ENCODE results near the gene CNPY4.
A peak's percentile ranks its signal among the peaks of the same experiment; 100 is the strongest.
"Not testable (repeated sequence)": the region's sequence is repeated elsewhere in the genome, so short reads cannot be mapped to it uniquely, and the experiment has no call there.

The CNPY4 gene

DNA sequence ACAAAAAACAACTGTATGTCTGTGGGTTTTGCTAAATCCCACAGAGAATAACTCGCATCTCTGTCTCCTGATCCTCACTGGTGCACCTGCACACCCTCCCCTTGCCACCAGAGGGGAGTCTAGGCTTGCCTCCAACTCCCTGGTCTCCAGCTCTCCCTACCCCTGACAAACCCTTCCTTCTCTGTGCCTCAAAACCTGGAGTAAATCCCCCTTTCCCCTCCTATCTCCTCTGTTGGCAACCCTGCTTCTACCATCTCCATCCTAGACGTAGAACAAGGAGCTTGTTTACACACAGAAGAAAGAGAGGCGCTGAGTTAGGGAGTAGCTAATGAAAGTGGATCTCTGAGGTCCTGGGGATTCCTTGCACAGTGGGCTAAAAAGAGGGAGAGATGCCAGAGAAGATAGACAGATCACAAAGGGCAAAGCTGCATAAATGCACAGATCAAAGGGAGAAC is 13.3 kb downstream of the CNPY4 start:
- Histone ChIP-seq H3K9ac (ENCODE audit: low read depth, low read length) (no peak overlapping the region), H3K9me3 (ENCODE audit: control insufficient read depth, insufficient read depth, low read length) (no peaks in the 10 kb centered on the region), H3K4me1 (ENCODE audit: insufficient read depth, low read length) (0 out of 2 replicates have a peak, but pooled peaks cover 7% of the 10 kb centered on the region), H3K36me3 (ENCODE audit: insufficient read depth, low read length) (no peaks in the 10 kb centered on the region)

DNA sequence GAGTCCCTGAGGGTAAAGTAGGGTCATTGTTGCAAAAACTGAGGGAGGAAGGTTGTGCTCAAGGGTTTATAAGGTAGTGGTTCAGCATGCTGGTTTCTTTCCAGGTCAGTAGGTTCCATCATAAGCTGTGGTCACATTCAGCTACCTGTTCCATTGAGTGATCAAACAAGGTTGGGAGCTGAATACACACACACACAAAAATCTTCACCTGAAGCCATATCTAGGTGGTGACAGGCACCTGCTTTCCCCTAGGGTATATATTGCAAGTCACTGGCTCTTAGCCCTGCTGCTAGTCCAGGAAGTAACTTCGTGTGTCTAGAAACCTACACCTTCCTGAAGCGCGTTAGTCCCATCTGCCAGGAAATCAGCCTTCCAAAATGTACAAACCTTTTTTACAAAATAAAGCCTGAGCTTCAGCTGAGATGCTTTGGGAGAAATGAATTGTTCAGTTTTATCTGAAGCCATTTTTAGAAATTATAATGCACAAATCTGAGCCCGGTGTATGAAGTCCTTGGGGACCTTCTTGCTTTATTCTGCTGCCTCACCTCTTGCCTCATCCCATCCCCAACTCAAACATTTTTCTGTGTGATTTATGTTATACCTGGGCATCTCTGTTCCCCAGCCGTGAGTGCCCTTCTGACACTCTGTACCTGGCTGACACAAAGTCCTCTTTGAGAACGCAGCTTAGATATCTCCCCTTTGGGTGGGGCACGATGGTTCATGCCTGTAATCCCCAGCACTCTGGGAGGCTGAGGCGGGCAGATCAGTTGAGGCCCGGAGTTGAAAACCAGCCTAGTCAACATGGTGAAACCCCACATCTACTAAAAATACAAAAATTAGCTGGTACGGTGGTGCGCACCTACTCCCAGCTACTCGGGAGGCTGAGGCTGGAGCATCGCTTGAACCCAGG is 18.7 kb downstream of the CNPY4 start:
- Histone ChIP-seq H3K36me3 (ENCODE audit: insufficient read depth, low read length) (no peaks in the 10 kb centered on the region), H3K4me1 (ENCODE audit: insufficient read depth, low read length) (0 out of 2 replicates have a peak, but pooled peaks cover under 1% of the 10 kb centered on the region), H3K9ac (ENCODE audit: low read depth, low read length) (no peak overlapping the region), H3K9me3 (ENCODE audit: control insufficient read depth, insufficient read depth, low read length) (no peaks in the 10 kb centered on the region)

DNA sequence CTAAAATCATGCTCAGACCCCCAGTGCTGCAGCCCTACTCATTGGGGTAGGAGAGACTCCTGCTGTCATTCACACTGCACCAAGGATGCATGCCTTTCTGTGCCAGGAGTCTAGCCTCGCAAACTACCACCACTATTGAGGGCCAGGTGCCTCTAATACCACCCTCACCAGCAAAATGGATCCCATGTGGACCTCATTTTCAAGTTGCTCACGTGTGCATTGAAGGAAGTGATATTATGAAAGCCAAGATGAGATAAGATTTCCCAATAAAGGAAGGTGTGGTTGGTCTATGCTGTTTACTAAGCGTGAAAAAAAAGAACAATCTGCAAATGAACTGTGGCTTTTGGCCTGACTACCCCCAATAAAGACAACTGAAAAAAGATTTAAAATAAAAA is 22.1 kb downstream of the CNPY4 start:
- Histone ChIP-seq H3K9me3 (ENCODE audit: control insufficient read depth, insufficient read depth, low read length) (no peaks in the 10 kb centered on the region), H3K4me1 (ENCODE audit: insufficient read depth, low read length) (no peaks in the 10 kb centered on the region), H3K36me3 (ENCODE audit: insufficient read depth, low read length) (no peaks in the 10 kb centered on the region), H3K9ac (ENCODE audit: low read depth, low read length) (no peak overlapping the region)

DNA sequence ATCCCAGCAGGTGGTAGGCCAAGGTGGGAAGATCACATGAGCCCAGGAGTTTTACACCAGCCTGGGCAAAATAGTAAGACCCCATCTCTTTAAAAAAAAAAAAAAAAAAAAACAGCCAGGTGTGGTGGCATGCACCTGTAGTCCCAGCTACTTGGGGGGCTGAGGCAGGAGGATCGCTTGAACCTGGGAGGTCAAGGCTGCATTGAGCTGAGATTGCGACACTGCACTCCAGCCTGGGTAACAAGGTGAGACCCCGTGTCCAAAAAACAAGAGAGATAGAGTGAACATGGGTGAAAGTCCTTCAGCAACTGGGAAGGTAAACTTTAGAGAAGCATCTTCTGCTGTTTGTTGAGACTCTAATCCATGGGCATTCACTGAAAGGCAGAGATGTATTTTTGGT is 23.0 kb downstream of the CNPY4 start:
- no peak overlapping the region for H3K9ac ChIP-seq (ENCODE audit: low read depth, low read length)
- H3K4me1 ChIP-seq (ENCODE audit: insufficient read depth, low read length): no peaks in the 10 kb centered on the region

DNA sequence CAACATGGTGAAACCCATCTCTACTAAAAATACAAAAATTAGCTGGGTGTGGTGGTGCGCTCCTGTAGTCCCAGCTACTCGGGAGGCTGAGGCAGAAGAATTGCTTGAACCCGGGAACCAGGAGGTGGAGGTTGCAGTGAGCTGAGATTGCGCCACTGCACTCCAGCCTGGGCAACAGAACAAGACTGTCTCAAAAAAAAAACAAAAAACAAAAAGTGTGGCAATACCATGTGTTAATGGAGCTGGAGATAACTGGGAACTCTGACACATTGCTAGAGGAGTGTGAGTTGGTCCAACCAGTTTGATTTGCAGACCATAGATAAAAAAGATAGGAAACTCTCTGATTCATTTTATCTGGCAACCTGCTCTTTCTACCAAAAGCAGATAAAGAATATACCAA is 26.9 kb downstream of the CNPY4 start:
- H3K36me3 ChIP-seq (ENCODE audit: insufficient read depth, low read length); H3K9me3 ChIP-seq (ENCODE audit: control insufficient read depth, insufficient read depth, low read length); H3K9ac ChIP-seq (ENCODE audit: low read depth, low read length); H3K4me1 ChIP-seq (ENCODE audit: insufficient read depth, low read length): not testable (repeated sequence)

More for the DNA sequence above, 23.0 kb downstream of the CNPY4 start:
- Histone ChIP-seq H3K9me3 (ENCODE audit: control insufficient read depth, insufficient read depth, low read length) (no peaks in the 10 kb centered on the region), H3K36me3 (ENCODE audit: insufficient read depth, low read length) (no peaks in the 10 kb centered on the region)

DNA sequence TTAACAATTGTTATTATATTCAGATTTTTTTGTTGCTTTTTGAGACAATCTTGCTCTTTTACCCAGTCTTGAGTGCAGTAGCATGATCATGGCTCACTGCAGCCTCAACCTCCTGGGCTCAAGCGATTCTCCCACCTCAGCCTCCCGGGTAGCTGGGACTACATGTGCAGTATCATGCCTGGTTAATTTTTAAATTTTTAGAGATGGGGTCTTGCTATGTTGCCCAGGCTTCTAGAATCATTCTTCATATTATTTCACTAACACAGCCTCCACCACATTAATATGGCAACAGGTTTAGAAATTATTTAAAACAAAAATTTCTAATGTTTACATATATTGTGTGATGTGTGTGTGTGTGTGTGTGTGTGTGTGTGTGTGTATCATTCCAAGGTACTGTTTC is 27.8 kb downstream of the CNPY4 start:
- Histone ChIP-seq H3K36me3 (ENCODE audit: insufficient read depth, low read length) (peaks cover 2% of the 10 kb centered on the region; the same call in 1 of the 2 replicates), H3K9me3 (ENCODE audit: control insufficient read depth, insufficient read depth, low read length) (no peaks in the 10 kb centered on the region), H3K4me1 (ENCODE audit: insufficient read depth, low read length) (no peaks in the 10 kb centered on the region), H3K9ac (ENCODE audit: low read depth, low read length) (no peak overlapping the region; the same call in 1 of the 2 replicates)

DNA sequence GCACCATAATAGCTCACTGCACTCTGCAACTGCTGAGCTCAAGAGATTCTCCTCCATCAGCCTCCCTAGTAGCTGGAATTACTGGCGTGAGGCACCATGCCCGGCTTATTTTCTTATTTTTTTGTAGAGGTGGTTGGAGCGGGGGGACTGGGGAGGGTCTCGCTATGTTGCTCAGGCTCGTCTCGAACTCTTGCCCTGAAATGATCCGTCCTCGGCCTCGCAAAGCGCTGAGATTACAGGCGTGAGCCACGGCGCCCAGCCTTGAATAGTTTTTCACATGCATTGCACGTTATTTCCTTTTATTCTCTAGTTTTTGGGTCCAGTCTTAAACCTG is 28.8 kb downstream of the CNPY4 start:
- H3K9ac ChIP-seq (ENCODE audit: low read depth, low read length): peak overlapping the region; percentile 44; the same call in 1 of the 2 replicates
- H3K9me3 ChIP-seq (ENCODE audit: control insufficient read depth, insufficient read depth, low read length): no peaks in the 10 kb centered on the region
- H3K4me1 ChIP-seq (ENCODE audit: insufficient read depth, low read length): no peaks in the 10 kb centered on the region
- H3K36me3 ChIP-seq (ENCODE audit: insufficient read depth, low read length): peaks cover 5% of the 10 kb centered on the region; the same call in 1 of the 2 replicates

DNA sequence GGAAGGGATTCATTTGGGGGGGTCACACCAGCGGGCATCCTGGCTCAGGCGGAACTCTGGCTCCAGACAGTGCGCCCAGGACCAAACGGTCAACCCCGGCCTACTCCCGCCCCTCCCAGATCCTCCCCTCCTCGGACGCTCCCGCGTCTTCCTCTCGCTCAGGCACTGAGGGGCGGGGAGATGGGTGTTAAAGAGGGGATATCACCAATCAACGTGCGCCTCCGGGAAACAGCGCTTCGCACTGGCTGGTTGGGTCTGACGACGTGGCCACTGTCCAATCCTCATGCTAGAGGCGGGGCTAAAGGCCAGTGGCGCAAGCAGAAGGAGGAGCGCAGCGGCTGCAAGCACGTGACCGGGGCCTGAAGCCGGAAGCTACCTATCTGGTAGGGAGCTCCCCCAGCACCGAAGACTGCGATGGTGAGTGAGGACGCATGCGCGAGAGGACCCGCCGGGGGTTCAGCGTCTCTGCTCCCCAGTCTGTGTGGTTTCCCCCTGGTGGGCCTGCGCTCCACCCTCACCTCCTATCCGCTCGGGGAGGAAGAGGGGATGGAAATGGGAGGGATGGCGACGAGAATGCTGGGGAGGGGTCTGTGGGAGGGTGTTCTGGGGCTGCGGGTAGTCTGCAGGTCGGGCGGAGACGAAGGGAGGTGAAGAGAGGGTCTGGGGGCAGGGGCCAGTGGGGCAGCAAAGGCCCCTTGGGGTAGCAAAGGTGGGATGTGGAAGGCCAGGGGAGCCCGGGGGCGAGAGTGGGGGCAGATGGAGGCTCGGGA is 29.3 kb downstream of the CNPY4 start, which contains the start of gene LAMTOR4:
Gene LAMTOR4, plus strand, starts transcription at position 360 of the 770 bp plus-strand sequence. Its CDS starts 55 bp downstream, at position 415.
- Histone ChIP-seq H3K9me3 (ENCODE audit: control insufficient read depth, insufficient read depth, low read length) (no peaks in the 10 kb centered on the region), H3K36me3 (ENCODE audit: insufficient read depth, low read length) (peaks cover 9% of the 10 kb centered on the region), H3K4me1 (ENCODE audit: insufficient read depth, low read length) (no peaks in the 10 kb centered on the region), H3K9ac (ENCODE audit: low read depth, low read length) (peak within 1 kb of the TSS; percentile 84)

DNA sequence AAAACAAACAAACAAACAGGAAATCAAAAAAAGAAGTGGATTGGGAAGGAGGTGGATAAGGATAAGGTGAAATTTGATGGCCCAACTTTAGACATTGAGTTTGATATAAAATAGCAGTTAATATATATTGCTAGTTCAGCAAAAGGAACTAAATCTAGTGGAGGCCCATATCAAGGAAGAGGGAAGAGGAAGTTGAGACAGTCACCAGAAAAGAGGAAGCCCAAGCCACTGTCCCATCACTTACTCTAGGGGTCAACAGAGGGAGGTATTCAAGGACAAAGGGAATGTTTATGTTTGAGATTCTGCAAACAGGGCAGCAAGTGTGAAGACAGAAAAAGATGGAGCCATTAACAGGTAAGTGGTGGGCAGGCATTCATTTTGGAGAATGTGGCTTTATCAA is 33.0 kb downstream of the CNPY4 start:
- Histone ChIP-seq H3K36me3 (ENCODE audit: insufficient read depth, low read length) (peaks cover 18% of the 10 kb centered on the region), H3K4me1 (ENCODE audit: insufficient read depth, low read length) (peaks cover 7% of the 10 kb centered on the region; the same call in 1 of the 2 replicates), H3K9me3 (ENCODE audit: control insufficient read depth, insufficient read depth, low read length) (no peaks in the 10 kb centered on the region), H3K9ac (ENCODE audit: low read depth, low read length) (no peak overlapping the region)

DNA sequence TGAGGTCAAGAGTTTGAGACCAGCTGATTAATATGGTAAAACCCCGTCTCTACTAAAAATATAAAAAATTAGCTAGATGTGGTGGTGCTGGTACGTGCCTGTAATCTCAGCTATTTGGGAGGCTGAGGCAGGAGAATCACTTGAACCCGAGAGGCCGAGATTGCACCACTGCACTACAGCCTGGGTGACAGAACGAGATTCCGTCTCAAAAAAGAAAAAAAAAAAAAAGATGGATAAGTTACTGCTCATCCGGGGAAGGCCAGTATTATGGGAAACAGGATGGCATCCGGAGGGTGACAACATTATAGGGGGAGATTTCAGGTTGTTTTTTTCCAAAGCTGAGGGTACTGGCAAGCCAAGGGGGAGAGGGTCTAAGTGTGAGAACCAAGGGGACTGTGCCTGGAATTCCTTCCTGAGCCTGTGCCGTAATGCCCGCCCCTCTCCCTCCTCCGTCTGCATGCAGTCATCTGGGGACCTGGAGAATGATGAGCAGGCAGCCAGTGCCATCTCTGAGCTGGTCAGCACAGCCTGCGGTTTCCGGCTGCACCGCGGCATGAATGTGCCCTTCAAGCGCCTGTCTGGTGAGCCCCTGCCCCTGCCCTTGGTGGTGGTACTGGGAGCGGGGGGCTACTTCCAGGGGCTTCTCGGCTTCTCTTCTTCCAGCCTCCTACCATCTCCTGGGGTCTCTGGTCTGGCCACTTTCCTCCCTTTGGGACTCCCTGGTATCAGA is 33.7 kb downstream of the CNPY4 start:
- Histone ChIP-seq H3K9me3 (ENCODE audit: control insufficient read depth, insufficient read depth, low read length) (no peaks in the 10 kb centered on the region), H3K36me3 (ENCODE audit: insufficient read depth, low read length) (peaks cover 18% of the 10 kb centered on the region), H3K9ac (ENCODE audit: low read depth, low read length) (no peak overlapping the region), H3K4me1 (ENCODE audit: insufficient read depth, low read length) (peaks cover 7% of the 10 kb centered on the region; the same call in 1 of the 2 replicates)

DNA sequence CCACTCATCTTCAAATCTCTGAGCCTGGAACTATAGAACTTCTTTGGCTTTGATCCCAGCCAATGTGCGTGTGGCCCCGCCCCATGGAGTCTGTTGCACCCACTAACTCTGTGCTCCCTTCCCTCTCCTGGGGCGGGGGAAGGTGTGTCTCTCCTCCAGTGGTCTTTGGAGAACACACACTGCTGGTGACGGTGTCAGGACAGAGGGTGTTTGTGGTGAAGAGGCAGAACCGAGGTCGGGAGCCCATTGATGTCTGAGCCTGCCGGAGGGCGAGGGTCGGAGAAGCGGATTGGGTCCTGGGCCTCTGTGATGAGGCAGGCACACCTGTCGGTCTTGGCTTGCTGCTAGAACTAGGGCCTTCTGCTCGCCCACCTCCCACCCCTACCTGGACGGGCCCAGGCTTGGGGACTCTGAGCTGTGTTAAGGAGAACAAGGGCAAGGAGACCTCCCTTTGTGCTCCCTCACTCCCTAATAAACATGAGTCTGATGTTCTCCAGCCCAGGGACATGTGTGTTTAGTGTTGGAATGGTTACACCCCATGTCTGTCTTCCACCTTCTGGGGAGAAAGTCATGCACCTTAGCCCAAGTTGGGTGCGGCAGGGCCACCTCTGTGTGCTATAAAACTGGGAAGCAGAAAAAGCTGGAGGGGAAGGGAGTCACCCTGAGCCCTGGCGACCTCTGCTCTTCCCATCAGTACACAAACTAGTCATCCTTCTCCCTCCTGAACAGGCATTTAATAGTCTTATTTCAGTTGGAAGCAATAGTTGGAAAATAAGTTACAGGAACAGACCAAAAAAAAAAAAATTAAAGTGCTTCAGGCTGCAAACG is 34.5 kb downstream of the CNPY4 start:
- no peak overlapping the region for H3K9ac ChIP-seq (ENCODE audit: low read depth, low read length)
- H3K9me3 ChIP-seq (ENCODE audit: control insufficient read depth, insufficient read depth, low read length): no peaks in the 10 kb centered on the region
- H3K36me3 ChIP-seq (ENCODE audit: insufficient read depth, low read length): peaks cover 18% of the 10 kb centered on the region
- peaks cover 7% of the 10 kb centered on the region; the same call in 1 of the 2 replicates for H3K4me1 ChIP-seq (ENCODE audit: insufficient read depth, low read length)

DNA sequence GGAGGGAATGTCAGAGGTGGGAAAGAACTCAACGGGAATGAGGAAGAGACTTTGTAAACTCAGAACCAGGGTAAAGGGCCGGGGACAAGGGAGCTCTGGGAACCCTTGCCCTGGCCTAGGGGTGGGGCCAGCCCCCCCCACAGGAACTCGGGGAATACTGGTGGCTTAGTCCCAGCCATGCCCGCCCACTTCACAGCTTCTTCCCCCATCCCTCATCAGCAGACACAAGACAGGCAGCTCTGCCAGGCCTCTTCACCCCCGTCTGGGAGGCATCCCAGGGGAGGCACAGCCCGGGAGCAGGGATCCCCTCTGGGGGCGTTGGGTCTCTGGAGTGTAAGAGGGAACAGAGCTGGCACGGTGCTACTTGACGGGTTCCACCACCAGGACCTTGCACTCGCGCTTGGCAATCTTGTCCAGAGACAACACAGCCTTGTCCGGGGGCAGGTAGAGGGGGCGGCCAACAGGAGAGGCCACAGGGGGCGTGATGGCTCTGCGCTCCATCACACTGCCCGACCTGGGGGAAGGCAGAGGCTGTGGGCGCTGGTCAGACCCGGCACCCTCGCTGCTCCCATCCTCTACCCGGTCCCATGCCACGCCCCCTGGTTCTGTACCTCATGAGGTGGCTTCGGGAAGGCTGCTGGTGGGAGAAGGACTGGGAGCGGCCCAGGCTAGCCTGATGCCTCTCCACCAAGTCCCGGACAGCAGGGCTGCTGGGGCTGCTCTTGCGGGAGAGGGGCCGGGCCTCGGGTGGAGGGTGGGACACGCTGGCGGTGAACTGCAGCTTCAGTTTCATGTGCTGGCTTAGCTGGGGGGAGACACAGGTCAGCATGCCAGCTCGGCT is 35.4 kb downstream of the CNPY4 start:
- Histone ChIP-seq H3K36me3 (ENCODE audit: insufficient read depth, low read length) (peaks cover 18% of the 10 kb centered on the region), H3K9ac (ENCODE audit: low read depth, low read length) (no peak overlapping the region), H3K4me1 (ENCODE audit: insufficient read depth, low read length) (peaks cover 7% of the 10 kb centered on the region; the same call in 1 of the 2 replicates), H3K9me3 (ENCODE audit: control insufficient read depth, insufficient read depth, low read length) (no peaks in the 10 kb centered on the region)
